HCT116 (cell line): ENCODE results near the gene SKI. TPM values are rescaled to one million over a fixed set of nuclear protein-coding genes. Genes with fewer than 3 reads are reported as not detected.

Source experiments
- ATAC-seq: fragments of 200-7000 bp; cut with Tn5 transposase; 2 replicates; pipeline ENCODE4 v1.9.1; 2020; ENCODE audit warnings: mild to moderate bottlenecking, moderate library complexity
- BruUV-seq: library from RNA; stranded (reverse); fragments of 400-500 nt; replicated peaks from 2 replicates; lab custom pipeline; 2021; lab: Mats Ljungman, UMichigan
- CTCF ChIA-PET: fragments of 300-600 bp; sonication (Branson Sonifier 250); formaldehyde crosslinking; loops from one replicate; lab custom pipeline; 2021; ENCODE audit warnings: antibody characterized with exemption; lab: Charles Lee
- POLR2A ChIA-PET: fragments of 300-600, 350-600 bp; sonication (Branson Sonifier 250); formaldehyde crosslinking; loops from one replicate; lab custom pipeline; 2021; ENCODE audit warnings: antibody characterized with exemption; lab: Charles Lee
- RAD21 ChIA-PET, 2 experiments: fragments of 300-600 bp; sonication (Branson Sonifier 250); formaldehyde crosslinking; loops; one replicate each; lab custom pipeline; 2023; ENCODE audit warnings: low total read pairs in 2 of 2; ENCODE audit not compliant: uncharacterized antibody in 2 of 2, unreplicated experiment in 2 of 2, low non-redundant PET in 1 of 2; lab: Charles Lee
- DNase-seq: peaks from one replicate; pipeline ENCODE4 v3.0.0-alpha.2; 2010; ENCODE audit warnings: low read depth, low spot score
- H2AFZ ChIP-seq: fragments of 200-600 bp; shearing (Covaris generic), sonication (generic); 2 replicates; pipeline ENCODE4 v1.6.1; 2017; ENCODE audit warnings: low read depth, mixed run types, mixed read lengths, antibody characterized with exemption, low read length; ENCODE audit not compliant: poor library complexity, severe bottlenecking
- H3K27ac ChIP-seq: 2 replicates; pipeline ENCODE4 v1.5.1; 2012; ENCODE audit warnings: low read depth, low read length
- H3K27me3 ChIP-seq: fragments of 200-600 bp; sonication (generic); 2 replicates; pipeline ENCODE4 v1.6.1; 2016; ENCODE audit warnings: mixed run types, low read length, mixed read lengths; ENCODE audit not compliant: insufficient read depth
- H3K36me3 ChIP-seq, 2 experiments: fragments of 200-500 bp in 1 of 2; fragments of 200-600 bp in 1 of 2; sonication (Bioruptor generic) in 1 of 2; sonication (generic) in 1 of 2; 2 replicates each; pipeline versions ENCODE4 v1.5.1 to v1.6.1; 2014 to 2016; ENCODE audit warnings: low read length in 2 of 2, inconsistent platforms in 1 of 2, mixed read lengths in 1 of 2, mixed run types in 1 of 2; ENCODE audit not compliant: insufficient read depth in 2 of 2, control insufficient read depth in 1 of 2
- H3K4me1 ChIP-seq, 2 experiments: fragments of 200-600 bp in 1 of 2; sonication (generic) in 1 of 2; 2 replicates each; pipeline versions ENCODE4 v1.5.1 to v1.6.1; 2012 to 2017; ENCODE audit warnings: low read length in 2 of 2, inconsistent platforms in 1 of 2, mild to moderate bottlenecking in 1 of 2, mixed read lengths in 1 of 2, mixed run types in 1 of 2, moderate library complexity in 1 of 2; ENCODE audit not compliant: insufficient read depth in 2 of 2, control insufficient read depth in 1 of 2
- H3K4me2 ChIP-seq: fragments of 200-600 bp; sonication (generic); 2 replicates; pipeline ENCODE4 v1.6.1; 2017; ENCODE audit warnings: mixed run types, low read length, mixed read lengths
- H3K4me3 ChIP-seq, 2 experiments: fragments of 200-600 bp in 1 of 2; sonication (generic) in 1 of 2; replicated peaks in 1 of 2; 2 replicates each; pipeline ENCODE4 v1.5.1; 2011 to 2016; ENCODE audit warnings: low read length in 2 of 2, control low read depth in 1 of 2, low read depth in 1 of 2, mild to moderate bottlenecking in 1 of 2, mixed read lengths in 1 of 2, mixed run types in 1 of 2
- H3K79me2 ChIP-seq: fragments of 200-600 bp; sonication (generic); 2 replicates; pipeline ENCODE4 v1.6.1; 2017; ENCODE audit warnings: mild to moderate bottlenecking, mixed run types, low read length, moderate library complexity, mixed read lengths; ENCODE audit not compliant: insufficient read depth
- H3K9ac ChIP-seq: fragments of 200-600 bp; sonication (generic); 2 replicates; pipeline ENCODE4 v1.6.1; 2016; ENCODE audit warnings: low read length, mixed read lengths
- H3K9me2 ChIP-seq: fragments of 200-600 bp; sonication (generic), shearing (Covaris generic); 2 replicates; pipeline ENCODE4 v1.6.1; 2017; ENCODE audit warnings: mixed run types, mild to moderate bottlenecking, moderate library complexity; ENCODE audit not compliant: insufficient read depth
- H3K9me3 ChIP-seq, 2 experiments: fragments of 200-500 bp in 1 of 2; fragments of 200-600 bp in 1 of 2; sonication (Bioruptor generic) in 1 of 2; sonication (generic) in 1 of 2; 2 replicates each; pipeline ENCODE4 v1.6.1; 2014 to 2017; ENCODE audit warnings: low read length in 2 of 2, mixed read lengths in 2 of 2, inconsistent platforms in 1 of 2, low read depth in 1 of 2, mild to moderate bottlenecking in 1 of 2, mixed run types in 1 of 2, moderate library complexity in 1 of 2; ENCODE audit not compliant: control insufficient read depth in 1 of 2, insufficient read depth in 1 of 2
- H4K20me1 ChIP-seq: fragments of 200-600 bp; sonication (generic), shearing (Covaris generic); 2 replicates; pipeline ENCODE4 v1.6.1; 2017; ENCODE audit warnings: mixed run types, mild to moderate bottlenecking, moderate library complexity; ENCODE audit not compliant: insufficient read depth
- CBX3 ChIP-seq: IDR thresholded peaks from 2 replicates; pipeline ENCODE4 v1.6.1; 2012; ENCODE audit warnings: low read depth
- CEBPB ChIP-seq: IDR thresholded peaks from 2 replicates; pipeline ENCODE4 v1.6.1; 2012; ENCODE audit warnings: low read depth
- EGR1 ChIP-seq: IDR thresholded peaks from 2 replicates; pipeline ENCODE4 v1.6.1; 2012; ENCODE audit warnings: low read depth
- ELF1 ChIP-seq: IDR thresholded peaks from 2 replicates; pipeline ENCODE4 v1.6.1; 2012; ENCODE audit warnings: low read depth, borderline replicate concordance
- EZH2 ChIP-seq: fragments of 200-600 bp; sonication (generic); IDR thresholded peaks from 2 replicates; pipeline ENCODE4 v1.6.1; 2017; ENCODE audit warnings: antibody characterized with exemption, mixed run types
- EZH2phosphoT487 ChIP-seq: fragments of 200-600 bp; IDR thresholded peaks from 2 replicates; pipeline ENCODE4 v1.6.1; 2018; ENCODE audit warnings: antibody characterized with exemption, borderline replicate concordance
- FOSL1 ChIP-seq: IDR thresholded peaks from 2 replicates; pipeline ENCODE4 v1.6.1; 2012; ENCODE audit warnings: low read depth
- JUND ChIP-seq: IDR thresholded peaks from 2 replicates; pipeline ENCODE4 v1.6.1; 2012
- POLR2A ChIP-seq: IDR thresholded peaks from 2 replicates; pipeline ENCODE4 v1.7.0; 2011; ENCODE audit warnings: borderline replicate concordance; ENCODE audit not compliant: insufficient read depth, insufficient read length; ENCODE audit errors: extremely low read depth
- POLR2AphosphoS5 ChIP-seq: IDR thresholded peaks from 2 replicates; pipeline ENCODE4 v1.6.1; 2011; ENCODE audit warnings: mild to moderate bottlenecking, low read depth, low read length, moderate library complexity
- RAD21 ChIP-seq: IDR thresholded peaks from 2 replicates; pipeline ENCODE4 v1.6.1; 2012; ENCODE audit warnings: low read depth, mild to moderate bottlenecking
- REST ChIP-seq: IDR thresholded peaks from 2 replicates; pipeline ENCODE4 v1.6.1; 2012; ENCODE audit warnings: low read depth
- SIN3A ChIP-seq: IDR thresholded peaks from 2 replicates; pipeline ENCODE4 v1.6.1; 2012; ENCODE audit warnings: low read depth
- SP1 ChIP-seq: IDR thresholded peaks from 2 replicates; pipeline ENCODE4 v1.6.1; 2012; ENCODE audit warnings: low read depth
- TCF7L2 ChIP-seq: IDR thresholded peaks from 2 replicates; pipeline ENCODE4 v1.7.0; 2011; ENCODE audit warnings: borderline replicate concordance, inconsistent platforms; ENCODE audit not compliant: insufficient read depth, insufficient read length; ENCODE audit errors: extremely low read depth
- YY1 ChIP-seq: IDR thresholded peaks from 2 replicates; pipeline ENCODE4 v1.6.1; 2011; ENCODE audit warnings: low read length, low read depth, moderate library complexity, mild to moderate bottlenecking; ENCODE audit not compliant: insufficient replicate concordance; ENCODE audit errors: extremely low read depth
- ZFX ChIP-seq: fragments of 450-650 bp; IDR thresholded peaks from 2 replicates; pipeline ENCODE4 v1.6.1; 2017
- ZNF274 ChIP-seq: fragments of 200-500 bp; sonication (Bioruptor generic); IDR thresholded peaks from 2 replicates; pipeline ENCODE4 v1.6.1; 2014; ENCODE audit warnings: mild to moderate bottlenecking, low read depth, low read length, inconsistent platforms
- intact Hi-C: fragments of 100-400 bp; cut with micrococcal nuclease; formaldehyde crosslinking; loops from 2 replicates; pipeline ENCODE4 v1.10.0; 2022
- total RNA-seq: library from RNA; stranded (reverse); gene quantifications from one replicate; pipeline ENCODE4 v1.2.1, GENCODE V29; 2021; ENCODE audit not compliant: unreplicated experiment
- TF ChIP-seq, protein P1 (sequence below): IDR thresholded peaks from 2 replicates; pipeline ENCODE4 v1.6.1; 2011; ENCODE audit warnings: mild to moderate bottlenecking, low read length, moderate library complexity; ENCODE audit not compliant: insufficient replicate concordance; ENCODE audit errors: extremely low read depth
- TF ChIP-seq, protein P2 (sequence below): IDR thresholded peaks from 2 replicates; pipeline ENCODE4 v1.6.1; 2012

The SKI gene
- total RNA-seq, 1 experiment from 2014 or later: 56.2 TPM

- no peak for TF ChIP-seq ZNF274
- TF ChIP-seq RAD21: no peak
- no peak for TF ChIP-seq SP1
- TF ChIP-seq YY1: no peak
- TF ChIP-seq, protein P1, sequence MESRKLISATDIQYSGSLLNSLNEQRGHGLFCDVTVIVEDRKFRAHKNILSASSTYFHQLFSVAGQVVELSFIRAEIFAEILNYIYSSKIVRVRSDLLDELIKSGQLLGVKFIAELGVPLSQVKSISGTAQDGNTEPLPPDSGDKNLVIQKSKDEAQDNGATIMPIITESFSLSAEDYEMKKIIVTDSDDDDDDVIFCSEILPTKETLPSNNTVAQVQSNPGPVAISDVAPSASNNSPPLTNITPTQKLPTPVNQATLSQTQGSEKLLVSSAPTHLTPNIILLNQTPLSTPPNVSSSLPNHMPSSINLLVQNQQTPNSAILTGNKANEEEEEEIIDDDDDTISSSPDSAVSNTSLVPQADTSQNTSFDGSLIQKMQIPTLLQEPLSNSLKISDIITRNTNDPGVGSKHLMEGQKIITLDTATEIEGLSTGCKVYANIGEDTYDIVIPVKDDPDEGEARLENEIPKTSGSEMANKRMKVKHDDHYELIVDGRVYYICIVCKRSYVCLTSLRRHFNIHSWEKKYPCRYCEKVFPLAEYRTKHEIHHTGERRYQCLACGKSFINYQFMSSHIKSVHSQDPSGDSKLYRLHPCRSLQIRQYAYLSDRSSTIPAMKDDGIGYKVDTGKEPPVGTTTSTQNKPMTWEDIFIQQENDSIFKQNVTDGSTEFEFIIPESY: no peak
- no peak for TF ChIP-seq CEBPB
- no peak for TF ChIP-seq EZH2
- TF ChIP-seq POLR2AphosphoS5: no peak
- no peak for TF ChIP-seq CBX3
- no peak for TF ChIP-seq REST
- no peak for TF ChIP-seq TCF7L2
- no peak for TF ChIP-seq SIN3A
- no peak for TF ChIP-seq ZFX
- no peak for TF ChIP-seq ELF1
- TF ChIP-seq, protein P2, sequence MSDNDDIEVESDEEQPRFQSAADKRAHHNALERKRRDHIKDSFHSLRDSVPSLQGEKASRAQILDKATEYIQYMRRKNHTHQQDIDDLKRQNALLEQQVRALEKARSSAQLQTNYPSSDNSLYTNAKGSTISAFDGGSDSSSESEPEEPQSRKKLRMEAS: no peak
- no peak for TF ChIP-seq JUND
- TF ChIP-seq EZH2phosphoT487: no peak
- no peak for TF ChIP-seq EGR1
- TF ChIP-seq FOSL1: no peak
- TF ChIP-seq POLR2A: no peak
- no peak for ATAC-seq
- peaks cover 0 to 9% of the 10 kb centered on the region in 2 experiments; a peak in 1 of 4 replicates for H3K4me1 ChIP-seq
- H3K9ac ChIP-seq: no peak overlapping the region
- no peak overlapping the region for H2AFZ ChIP-seq
- no TSS peak for BruUV-seq
- H3K9me2 ChIP-seq: no peaks in the 10 kb centered on the region
- H3K9me3 ChIP-seq: no peaks in the 10 kb centered on the region
- ChIA-PET CTCF (no interaction called here), RAD21 (no interaction called here), POLR2A (no interaction called here)
- H4K20me1 ChIP-seq: 0 out of 2 replicates have a peak, but pooled peaks cover 4% of the 10 kb centered on the region
- H3K4me3 ChIP-seq: no peak overlapping the region
- H3K79me2 ChIP-seq: peaks cover 99% of the 10 kb centered on the region
- no peaks in the 10 kb centered on the region for H3K27me3 ChIP-seq
- intact Hi-C loops: no loop called here
- no peak overlapping the region for H3K4me2 ChIP-seq
- no peak for DNase-seq
- no peaks in the 10 kb centered on the region; a peak in 2 of 4 replicates for H3K36me3 ChIP-seq
- H3K27ac ChIP-seq: no peak overlapping the region
Observed at GRCh38 chr1:2271841-2272655, 43.9 kb downstream of the SKI start.
